Heart left ventricle (tissue), 13 donors: ENCODE data around the gene LRRC36.

Experiments
- POLR2A ChIP-seq, 2 donors: fragments of 450-650 bp; IDR thresholded peaks; one replicate each; pipeline ENCODE4 v1.6.1; 2017; ENCODE audit warnings: antibody characterized with exemption in 2 of 2, mild to moderate bottlenecking in 2 of 2, moderate library complexity in 2 of 2
- TF ChIP-seq, protein P1 (sequence below), 12 donors: fragments of 200-600 bp; sonication (generic) in 4 of 12; IDR thresholded peaks; one replicate each; pipeline versions ENCODE4 v1.5.0 to v1.8.0; 2018 to 2022; ENCODE audit warnings: antibody characterized with exemption in 12 of 12, mild to moderate bottlenecking in 5 of 12
- donor health status: ischemic (EF 13 %, LVEDD 7.1; RV severe dilation, severe dysfunction).
- donor health status: DM: no; HTN: yes; CAD: no.
- donor health status: DM: no; HTN: no; CAD: no.
- donor health status: ischemic (EF 25% LVEDD 6.9; RV normal size, moderate dysfunction).
- donor health status: ischemic (EF 25% LVEDD 5.7; RV mildly dilated, moderate dysfunction).
- donor health status: ischemic (EF 35%, LVEDD 5.7; RV mildly dilated, moderate dysfunction).
- donor health status: nonischemic (EF 11% LVEDD 7.7; RV severe dilation, severe dysfunction).
- donor health status: DM: yes; HTN: yes; CAD: no.
- donor health status: PGD.
- donor health status: ischemic (EF 29% LVEDD 5.4; RV normal size, mild dysfunction).
- donor health status: nonischemic (EF 23%, LVEDD 6.1; RV moderate dilation, normal function).

DNA sequence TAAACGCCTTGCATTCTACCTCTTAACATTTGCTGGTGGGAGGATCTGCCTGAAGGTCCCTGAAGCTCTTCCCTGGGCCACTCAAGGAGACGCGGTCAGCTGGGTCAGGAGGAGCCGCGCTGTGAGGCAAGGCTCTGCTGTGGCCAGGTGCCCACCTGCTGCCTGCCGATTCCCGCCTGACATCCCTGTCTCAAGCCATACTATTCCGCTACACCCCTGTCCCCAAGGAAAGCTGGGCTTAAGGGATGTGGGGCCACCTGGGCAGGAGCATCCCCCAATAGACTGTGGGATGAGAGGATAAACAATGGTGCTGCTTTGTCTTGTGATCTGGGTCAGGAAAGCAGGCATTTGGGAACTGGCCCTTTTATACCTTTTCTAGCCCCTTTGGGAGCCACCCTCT lies 61.6 kb downstream of the LRRC36 start:
- TF ChIP-seq, protein P1, sequence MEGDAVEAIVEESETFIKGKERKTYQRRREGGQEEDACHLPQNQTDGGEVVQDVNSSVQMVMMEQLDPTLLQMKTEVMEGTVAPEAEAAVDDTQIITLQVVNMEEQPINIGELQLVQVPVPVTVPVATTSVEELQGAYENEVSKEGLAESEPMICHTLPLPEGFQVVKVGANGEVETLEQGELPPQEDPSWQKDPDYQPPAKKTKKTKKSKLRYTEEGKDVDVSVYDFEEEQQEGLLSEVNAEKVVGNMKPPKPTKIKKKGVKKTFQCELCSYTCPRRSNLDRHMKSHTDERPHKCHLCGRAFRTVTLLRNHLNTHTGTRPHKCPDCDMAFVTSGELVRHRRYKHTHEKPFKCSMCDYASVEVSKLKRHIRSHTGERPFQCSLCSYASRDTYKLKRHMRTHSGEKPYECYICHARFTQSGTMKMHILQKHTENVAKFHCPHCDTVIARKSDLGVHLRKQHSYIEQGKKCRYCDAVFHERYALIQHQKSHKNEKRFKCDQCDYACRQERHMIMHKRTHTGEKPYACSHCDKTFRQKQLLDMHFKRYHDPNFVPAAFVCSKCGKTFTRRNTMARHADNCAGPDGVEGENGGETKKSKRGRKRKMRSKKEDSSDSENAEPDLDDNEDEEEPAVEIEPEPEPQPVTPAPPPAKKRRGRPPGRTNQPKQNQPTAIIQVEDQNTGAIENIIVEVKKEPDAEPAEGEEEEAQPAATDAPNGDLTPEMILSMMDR (IDR thresholded peaks at IDR 0.05): no peak
- no peak for TF ChIP-seq POLR2A (IDR thresholded peaks at IDR 0.05)
